Measurements from ENCODE around the gene PYDC1. TPM values are rescaled to one million over a fixed set of nuclear protein-coding genes. Genes with fewer than 3 reads are reported as not detected.

PYDC1 gene
- total RNA-seq, 4 donors from 2014 or later = not detected

- no peak for DNase-seq
- TF ChIP-seq EP300 (IDR thresholded peaks at IDR 0.05; ENCODE audit: low read depth) (no peak), POLR2A (IDR thresholded peaks at IDR 0.05) (no peak), POLR2AphosphoS5 (IDR thresholded peaks at IDR 0.05) (no peak), CTCF (IDR thresholded peaks at IDR 0.05) (no peak)
- Histone ChIP-seq H3K27me3 (no peaks in the 10 kb centered on the region), H3K9me3 (no peaks in the 10 kb centered on the region), H3K27ac (no peak overlapping the region), H3K4me1 (peaks cover 5 to 20% (median 13%) of the 10 kb centered on the region in 4 donors), H3K36me3 (peaks cover 0 to 96% (median 46%) of the 10 kb centered on the region in 4 donors), H3K4me3 (no peak overlapping the region)
- 83 to 85% methylated on average over 7 to 10 of the region's 10 CpGs for WGBS, 2 donors (ENCODE audit: low coverage in 1 of 2)
- in situ Hi-C loops (cut with MboI; ENCODE audit: low pct_ligation_motif_present in 1 of 4, low pct_unique_long_range_greater_than_20kb in 1 of 4, low sequenced_read_pairs in 3 of 4) = loop anchor here in 1 of 4 donors (25.0 kb wide), 1 partner anchor 250 kb away; the partner anchor contains the start of genes COX6A2 and ZNF843
- intact Hi-C loops (cut with DNase I; ENCODE audit: low total_unique reads) = loop anchor here (10.0 kb wide), 1 partner anchor 258 kb away; the partner anchor contains the start of gene ZNF843
Measured at GRCh38 chr16:31186930-31187807, 29.8 kb downstream of the PYDC1 start.

- in situ Hi-C loops (cut with MboI; ENCODE audit: low pct_ligation_motif_present in 1 of 4, low pct_unique_long_range_greater_than_20kb in 1 of 4, low sequenced_read_pairs in 3 of 4) (loop anchor here in 1 of 4 donors (25.0 kb wide), 1 partner anchor 251 kb away; the partner anchor contains the start of genes COX6A2 and ZNF843), intact Hi-C loops (cut with DNase I; ENCODE audit: low total_unique reads) (loop anchor here (10.0 kb wide), 1 partner anchor 259 kb away; the partner anchor contains the start of gene ZNF843)
Measured at GRCh38 chr16:31186176-31186575, 30.8 kb downstream of the PYDC1 start.

GRCh38 chr16:31185339-31185738 is 31.6 kb downstream of the PYDC1 start:
- 70 to 73% methylated on average over 2 to 5 of the region's 5 CpGs for WGBS, 2 donors (ENCODE audit: low coverage in 1 of 2)
- H3K4me3 ChIP-seq = no peak overlapping the region
- H3K4me1 ChIP-seq = peaks cover 16 to 34% (median 24%) of the 10 kb centered on the region in 4 donors
- no peak for DNase-seq
- no peak overlapping the region for H3K27ac ChIP-seq
- TF ChIP-seq EP300 (IDR thresholded peaks at IDR 0.05; ENCODE audit: low read depth) = no peak
- no peak for TF ChIP-seq POLR2A (IDR thresholded peaks at IDR 0.05)
- TF ChIP-seq CTCF (IDR thresholded peaks at IDR 0.05) = no peak
- TF ChIP-seq POLR2AphosphoS5 (IDR thresholded peaks at IDR 0.05) = no peak
- peaks cover 0 to 78% (median 34%) of the 10 kb centered on the region in 4 donors for H3K36me3 ChIP-seq
- intact Hi-C loops (cut with DNase I; ENCODE audit: low total_unique reads) = loop anchor here (10.0 kb wide), 1 partner anchor 259 kb away; the partner anchor contains the start of gene ZNF843
- H3K27me3 ChIP-seq = no peaks in the 10 kb centered on the region
- in situ Hi-C loops (cut with MboI; ENCODE audit: low pct_ligation_motif_present in 1 of 4, low pct_unique_long_range_greater_than_20kb in 1 of 4, low sequenced_read_pairs in 3 of 4) = loop anchor here in 1 of 4 donors (25.0 kb wide), 1 partner anchor 252 kb away; the partner anchor contains the start of genes COX6A2 and ZNF843
- no peaks in the 10 kb centered on the region for H3K9me3 ChIP-seq

More at GRCh38 chr16:31186176-31186575, 30.8 kb downstream of the PYDC1 start:
- H3K36me3 ChIP-seq = peaks cover 0 to 86% (median 41%) of the 10 kb centered on the region in 4 donors
- no peaks in the 10 kb centered on the region for H3K9me3 ChIP-seq
- H3K4me1 ChIP-seq = peaks cover 15 to 30% (median 22%) of the 10 kb centered on the region in 4 donors
- no peak overlapping the region for H3K4me3 ChIP-seq
- H3K27ac ChIP-seq = no peak overlapping the region
- no peak for TF ChIP-seq POLR2A (IDR thresholded peaks at IDR 0.05)
- no peak for TF ChIP-seq POLR2AphosphoS5 (IDR thresholded peaks at IDR 0.05)
- no peak for TF ChIP-seq EP300 (IDR thresholded peaks at IDR 0.05; ENCODE audit: low read depth)
- no peak for TF ChIP-seq CTCF (IDR thresholded peaks at IDR 0.05)
- DNase-seq = no peak
- no peaks in the 10 kb centered on the region for H3K27me3 ChIP-seq
- 81 to 83% methylated on average over 7 of the region's 7 CpGs for WGBS, 2 donors (ENCODE audit: low coverage in 1 of 2)

GRCh38 chr16:31184888-31185287 is 32.0 kb downstream of the PYDC1 start:
- no peak overlapping the region for H3K4me3 ChIP-seq
- H3K9me3 ChIP-seq = no peaks in the 10 kb centered on the region
- no peaks in the 10 kb centered on the region for H3K27me3 ChIP-seq
- in situ Hi-C loops (cut with MboI; ENCODE audit: low pct_ligation_motif_present in 1 of 4, low pct_unique_long_range_greater_than_20kb in 1 of 4, low sequenced_read_pairs in 3 of 4) = loop anchor here in 1 of 4 donors (25.0 kb wide), 1 partner anchor 252 kb away; the partner anchor contains the start of genes COX6A2 and ZNF843
- peaks cover 16 to 34% (median 24%) of the 10 kb centered on the region in 4 donors for H3K4me1 ChIP-seq
- DNase-seq = no peak
- TF ChIP-seq POLR2AphosphoS5 (IDR thresholded peaks at IDR 0.05) (no peak), EP300 (IDR thresholded peaks at IDR 0.05; ENCODE audit: low read depth) (no peak), POLR2A (IDR thresholded peaks at IDR 0.05) (no peak), CTCF (IDR thresholded peaks at IDR 0.05) (no peak)
- no peak overlapping the region for H3K27ac ChIP-seq
- intact Hi-C loops (cut with DNase I; ENCODE audit: low total_unique reads) = loop anchor here (10.0 kb wide), 1 partner anchor 260 kb away; the partner anchor contains the start of gene ZNF843
- WGBS, 2 donors (ENCODE audit: low coverage in 1 of 2) = 94% methylated on average over 14 of the region's 14 CpGs; no CpG with 5 or more reads in 1 of the 2 donors
- H3K36me3 ChIP-seq = peaks cover 0 to 73% (median 32%) of the 10 kb centered on the region in 4 donors
